Keratinocyte (primary cell): Measurements from ENCODE around the gene CX3CR1.

Experiments
- EZH2 ChIP-seq: IDR thresholded peaks from one replicate; pipeline ENCODE4 v1.6.1; 2012; ENCODE audit warnings: inconsistent platforms, mild to moderate bottlenecking, low read length, moderate library complexity
- TF ChIP-seq, protein P1 (sequence below), 3 experiments: IDR thresholded peaks in 1 of 3; conservative IDR thresholded peaks in 1 of 3; optimal IDR thresholded peaks in 1 of 3; 2 replicates in 2 of 3; 3 replicates in 1 of 3; pipeline versions ENCODE3 to v1.5.1; 2011; ENCODE audit warnings: low read length in 3 of 3, mild to moderate bottlenecking in 3 of 3, moderate library complexity in 2 of 3, control low read depth in 1 of 3, inconsistent platforms in 1 of 3; ENCODE audit not compliant: insufficient read depth in 2 of 3; ENCODE audit errors: extremely low read depth in 1 of 3

DNA sequence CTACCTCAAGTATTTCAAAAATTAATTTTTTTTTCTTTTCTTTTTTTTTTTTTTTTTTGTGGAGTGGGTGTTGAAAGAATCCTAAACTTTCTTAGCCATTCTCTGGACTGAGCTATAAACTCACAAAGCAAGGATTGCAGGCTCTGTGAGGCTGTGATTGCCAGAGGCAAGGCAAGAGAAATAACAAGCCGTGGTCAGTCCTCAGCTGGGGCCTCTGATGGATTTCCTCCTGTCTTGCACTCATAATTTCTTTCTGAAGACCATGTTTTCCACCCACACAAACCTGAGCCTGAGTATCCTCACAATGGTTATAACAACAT lies 1.3 kb downstream of the CX3CR1 start:
- TF ChIP-seq, protein P1, sequence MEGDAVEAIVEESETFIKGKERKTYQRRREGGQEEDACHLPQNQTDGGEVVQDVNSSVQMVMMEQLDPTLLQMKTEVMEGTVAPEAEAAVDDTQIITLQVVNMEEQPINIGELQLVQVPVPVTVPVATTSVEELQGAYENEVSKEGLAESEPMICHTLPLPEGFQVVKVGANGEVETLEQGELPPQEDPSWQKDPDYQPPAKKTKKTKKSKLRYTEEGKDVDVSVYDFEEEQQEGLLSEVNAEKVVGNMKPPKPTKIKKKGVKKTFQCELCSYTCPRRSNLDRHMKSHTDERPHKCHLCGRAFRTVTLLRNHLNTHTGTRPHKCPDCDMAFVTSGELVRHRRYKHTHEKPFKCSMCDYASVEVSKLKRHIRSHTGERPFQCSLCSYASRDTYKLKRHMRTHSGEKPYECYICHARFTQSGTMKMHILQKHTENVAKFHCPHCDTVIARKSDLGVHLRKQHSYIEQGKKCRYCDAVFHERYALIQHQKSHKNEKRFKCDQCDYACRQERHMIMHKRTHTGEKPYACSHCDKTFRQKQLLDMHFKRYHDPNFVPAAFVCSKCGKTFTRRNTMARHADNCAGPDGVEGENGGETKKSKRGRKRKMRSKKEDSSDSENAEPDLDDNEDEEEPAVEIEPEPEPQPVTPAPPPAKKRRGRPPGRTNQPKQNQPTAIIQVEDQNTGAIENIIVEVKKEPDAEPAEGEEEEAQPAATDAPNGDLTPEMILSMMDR (optimal IDR thresholded peaks at IDR 0.05 in 1 of 3, IDR thresholded peaks at IDR 0.05 in 1 of 3, conservative IDR thresholded peaks at IDR 0.05 in 1 of 3; ENCODE audit: extremely low read depth in 1 of 3, insufficient read depth in 2 of 3, low read length in 3 of 3), result no peak
- no peak for TF ChIP-seq EZH2
